Osteocyte (in vitro differentiated cells): Measurements from ENCODE around the gene CLNK. TPM values are rescaled to one million over a fixed set of nuclear protein-coding genes. Genes with fewer than 3 reads are reported as not detected.

Experiments used
- DNase-seq: peaks from one replicate; pipeline ENCODE4 v3.0.0; 2021; ENCODE audit warnings: mixed read lengths; ENCODE audit not compliant: unreplicated experiment; ENCODE audit errors: extremely low spot score
- H3K27ac Mint-ChIP-seq: one replicate; pipeline ENCODE4 v1.8.0; 2021; ENCODE audit warnings: mild to moderate bottlenecking, mixed read lengths; ENCODE audit not compliant: unreplicated experiment
- H3K27me3 Mint-ChIP-seq: one replicate; pipeline ENCODE4 v1.8.0; 2021; ENCODE audit warnings: mixed read lengths; ENCODE audit not compliant: unreplicated experiment
- H3K36me3 Mint-ChIP-seq: one replicate; pipeline ENCODE4 v1.8.0; 2021; ENCODE audit warnings: mixed read lengths; ENCODE audit not compliant: unreplicated experiment
- H3K4me1 Mint-ChIP-seq: one replicate; pipeline ENCODE4 v1.8.0; 2021; ENCODE audit warnings: mixed read lengths; ENCODE audit not compliant: unreplicated experiment
- H3K4me3 Mint-ChIP-seq: one replicate; pipeline ENCODE4 v1.8.0; 2021; ENCODE audit warnings: mild to moderate bottlenecking, moderate library complexity, mixed read lengths; ENCODE audit not compliant: unreplicated experiment
- H3K9me3 Mint-ChIP-seq: one replicate; pipeline ENCODE4 v1.8.0; 2021; ENCODE audit warnings: mixed read lengths; ENCODE audit not compliant: unreplicated experiment
- total RNA-seq: library from RNA; stranded (reverse); gene quantifications from 2 replicates; pipeline ENCODE4 v1.2.1, GENCODE V29; 2021
- TF ChIP-seq, protein P1 (sequence below): fragments of 200-600 bp; sonication (generic); IDR thresholded peaks from 2 replicates; pipeline ENCODE4 v1.5.0; 2021; ENCODE audit warnings: antibody characterized with exemption, mild to moderate bottlenecking, moderate library complexity

The CLNK gene
- total RNA-seq, 1 donor from 2014 or later: not detected

DNA sequence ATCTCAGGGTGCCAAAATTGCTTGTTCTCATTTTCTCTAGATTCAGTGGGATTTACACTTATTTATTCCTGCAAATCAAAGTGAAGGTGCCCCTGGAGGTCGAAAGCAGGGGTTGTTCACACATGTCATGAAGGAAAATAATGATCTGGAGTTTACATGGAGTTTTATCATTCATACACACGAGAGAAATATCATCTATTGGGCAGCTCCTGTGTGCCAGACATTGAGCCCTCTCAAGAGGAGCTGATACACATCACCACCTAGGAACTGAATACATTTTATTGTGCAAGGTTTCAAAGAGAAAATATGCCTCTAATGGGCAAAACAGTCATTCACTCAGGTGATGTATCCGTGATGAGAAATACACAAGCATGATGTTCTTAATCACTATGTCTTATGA lies 23.5 kb downstream of the CLNK start:
- Mint-ChIP-seq H3K4me3 (no peak overlapping the region), H3K4me1 (peaks cover 11% of the 10 kb centered on the region), H3K36me3 (no peaks in the 10 kb centered on the region), H3K27ac (no peak overlapping the region), H3K9me3 (no peaks in the 10 kb centered on the region), H3K27me3 (no peaks in the 10 kb centered on the region)
- DNase-seq: no peak
- TF ChIP-seq, protein P1, sequence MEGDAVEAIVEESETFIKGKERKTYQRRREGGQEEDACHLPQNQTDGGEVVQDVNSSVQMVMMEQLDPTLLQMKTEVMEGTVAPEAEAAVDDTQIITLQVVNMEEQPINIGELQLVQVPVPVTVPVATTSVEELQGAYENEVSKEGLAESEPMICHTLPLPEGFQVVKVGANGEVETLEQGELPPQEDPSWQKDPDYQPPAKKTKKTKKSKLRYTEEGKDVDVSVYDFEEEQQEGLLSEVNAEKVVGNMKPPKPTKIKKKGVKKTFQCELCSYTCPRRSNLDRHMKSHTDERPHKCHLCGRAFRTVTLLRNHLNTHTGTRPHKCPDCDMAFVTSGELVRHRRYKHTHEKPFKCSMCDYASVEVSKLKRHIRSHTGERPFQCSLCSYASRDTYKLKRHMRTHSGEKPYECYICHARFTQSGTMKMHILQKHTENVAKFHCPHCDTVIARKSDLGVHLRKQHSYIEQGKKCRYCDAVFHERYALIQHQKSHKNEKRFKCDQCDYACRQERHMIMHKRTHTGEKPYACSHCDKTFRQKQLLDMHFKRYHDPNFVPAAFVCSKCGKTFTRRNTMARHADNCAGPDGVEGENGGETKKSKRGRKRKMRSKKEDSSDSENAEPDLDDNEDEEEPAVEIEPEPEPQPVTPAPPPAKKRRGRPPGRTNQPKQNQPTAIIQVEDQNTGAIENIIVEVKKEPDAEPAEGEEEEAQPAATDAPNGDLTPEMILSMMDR: no peak

DNA sequence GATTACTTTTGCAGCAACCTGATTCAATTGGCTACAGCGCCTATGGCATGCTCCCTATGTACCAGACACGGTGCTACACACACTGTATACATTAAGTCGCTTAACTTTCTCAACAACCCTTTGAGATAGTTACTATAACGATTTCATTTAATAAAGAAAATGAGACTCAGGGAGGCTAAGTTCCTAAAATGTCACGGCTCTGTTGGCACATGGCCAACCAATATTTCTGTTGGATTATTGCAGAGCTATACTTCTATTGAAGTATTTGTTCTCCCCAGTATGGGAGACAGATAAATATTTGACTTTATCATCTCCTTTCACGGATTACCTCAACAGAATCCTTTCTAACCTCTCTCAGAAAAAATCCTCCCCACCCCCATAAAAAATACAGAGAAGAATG lies 25.3 kb downstream of the CLNK start:
- no peaks in the 10 kb centered on the region for H3K27me3 Mint-ChIP-seq
- no peak overlapping the region for H3K27ac Mint-ChIP-seq
- no peak overlapping the region for H3K4me3 Mint-ChIP-seq
- peaks cover 12% of the 10 kb centered on the region for H3K4me1 Mint-ChIP-seq
- H3K9me3 Mint-ChIP-seq: no peaks in the 10 kb centered on the region
- no peaks in the 10 kb centered on the region for H3K36me3 Mint-ChIP-seq
- TF ChIP-seq, protein P1: no peak
- DNase-seq: no peak

DNA sequence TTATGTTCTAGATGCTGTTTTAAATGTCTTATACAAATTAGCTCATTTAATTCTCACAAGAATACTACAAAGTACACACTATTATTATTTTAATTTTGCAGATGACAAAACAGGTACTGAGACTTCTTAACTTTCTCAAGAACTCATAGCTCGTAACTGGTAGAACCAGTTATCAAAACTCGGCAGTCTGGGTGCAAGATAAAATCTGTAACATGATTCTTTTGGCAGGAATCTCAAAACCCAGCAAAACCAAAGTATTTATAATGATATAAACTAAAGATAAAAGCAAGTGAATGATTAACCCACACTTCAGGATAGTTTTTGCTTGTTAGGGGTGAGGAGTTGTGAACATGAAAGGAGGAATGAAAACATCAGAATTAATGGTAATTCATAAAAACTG lies 27.6 kb downstream of the CLNK start:
- Mint-ChIP-seq H3K27me3 (no peaks in the 10 kb centered on the region), H3K9me3 (no peaks in the 10 kb centered on the region), H3K4me3 (no peak overlapping the region), H3K4me1 (peaks cover 9% of the 10 kb centered on the region), H3K36me3 (no peaks in the 10 kb centered on the region), H3K27ac (no peak overlapping the region)
- no peak for DNase-seq
- TF ChIP-seq, protein P1: no peak

DNA sequence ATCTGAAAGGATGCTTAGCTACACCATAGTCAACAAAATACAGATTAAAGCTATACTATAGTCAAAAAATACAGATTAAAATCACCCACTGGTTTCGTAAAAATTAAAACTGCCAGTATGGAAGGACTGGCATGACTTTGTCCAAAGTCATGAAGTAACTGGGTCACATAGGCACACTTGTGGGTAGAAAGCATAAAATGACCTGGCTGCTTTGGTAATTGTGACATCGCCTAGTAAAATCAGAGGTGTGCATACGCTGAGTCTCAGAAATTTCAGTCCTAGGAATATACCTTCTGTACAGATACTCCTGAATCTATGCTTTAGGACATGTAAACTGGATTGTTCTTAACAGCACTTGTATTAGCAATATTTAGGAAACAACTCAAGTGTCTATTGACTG lies 28.1 kb downstream of the CLNK start:
- H3K27ac Mint-ChIP-seq: no peak overlapping the region
- H3K9me3 Mint-ChIP-seq: no peaks in the 10 kb centered on the region
- H3K36me3 Mint-ChIP-seq: no peaks in the 10 kb centered on the region
- DNase-seq: no peak
- H3K4me3 Mint-ChIP-seq: no peak overlapping the region
- no peaks in the 10 kb centered on the region for H3K27me3 Mint-ChIP-seq
- H3K4me1 Mint-ChIP-seq: peaks cover 9% of the 10 kb centered on the region
- TF ChIP-seq, protein P1: no peak

DNA sequence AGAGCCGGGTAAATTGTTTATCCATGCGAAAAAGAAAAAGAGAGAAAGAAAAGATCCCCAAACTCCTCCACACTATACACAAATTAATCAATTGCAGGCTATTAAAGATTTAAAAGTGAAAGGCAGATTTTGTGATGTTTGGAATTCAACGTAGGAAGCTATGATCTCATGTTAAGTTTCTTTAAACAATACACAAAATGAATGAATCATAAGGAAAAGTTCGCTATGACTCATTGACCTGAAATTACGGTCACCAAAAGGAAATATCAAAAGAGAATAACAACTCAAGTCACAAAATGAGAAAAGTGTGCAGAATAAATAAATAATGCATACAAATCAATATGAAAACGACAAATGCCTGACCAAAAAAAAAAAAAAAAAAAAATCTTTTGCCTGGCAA lies 28.6 kb downstream of the CLNK start:
- DNase-seq: no peak
- Mint-ChIP-seq H3K4me3 (no peak overlapping the region), H3K36me3 (no peaks in the 10 kb centered on the region), H3K4me1 (peaks cover 9% of the 10 kb centered on the region), H3K9me3 (no peaks in the 10 kb centered on the region), H3K27me3 (no peaks in the 10 kb centered on the region), H3K27ac (no peak overlapping the region)
- TF ChIP-seq, protein P1: no peak
